Measurements from ENCODE around the gene ELL2. TPM values are rescaled to one million over a fixed set of nuclear protein-coding genes. Genes with fewer than 3 reads are reported as not detected.

The ELL2 gene
- total and polyA plus RNA-seq, 4 donors: 12.3 to 79.6 (median 49.0) TPM

DNA sequence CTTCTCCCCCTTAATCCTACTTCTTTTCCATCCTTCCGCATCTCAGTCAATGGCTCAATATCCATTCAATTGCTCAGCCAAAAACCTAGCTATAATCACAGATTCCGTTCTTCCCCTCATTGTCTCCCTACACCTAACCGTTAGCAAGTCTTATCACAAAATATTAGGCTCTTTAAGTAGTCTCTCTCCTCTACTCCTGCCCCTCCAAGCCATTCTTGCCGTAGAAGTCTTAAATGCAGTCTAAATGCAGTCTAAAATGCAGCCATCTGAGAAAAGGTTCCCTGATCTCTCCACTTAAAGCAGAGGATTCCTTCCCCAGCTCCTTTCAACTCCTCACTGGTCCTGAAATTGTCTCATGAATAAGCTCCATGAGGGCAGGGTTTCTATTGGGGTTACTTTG is 57.8 kb downstream of the ELL2 start:
- Histone ChIP-seq H3K4me1 (ENCODE audit: control insufficient read depth in 5 of 5, insufficient read depth in 5 of 5, low read length in 5 of 5) (peaks cover 0 to 11% (median 0%) of the 10 kb centered on the region in 5 donors), H3K9ac (ENCODE audit: insufficient read depth in 1 of 2, low read length in 2 of 2) (no peak overlapping the region), H3K4me3 (no peak overlapping the region), H3K27ac (ENCODE audit: low read depth in 1 of 2, low read length in 1 of 2) (no peak overlapping the region), H3K36me3 (ENCODE audit: control insufficient read depth in 4 of 4, insufficient read depth in 4 of 4, low read length in 4 of 4) (peaks cover 5 to 36% (median 10%) of the 10 kb centered on the region in 4 donors), H3K9me3 (ENCODE audit: control insufficient read depth in 4 of 4, insufficient read depth in 3 of 4, low read length in 3 of 4) (peaks cover 0 to 2% (median 0%) of the 10 kb centered on the region in 4 donors), H3K27me3 (ENCODE audit: control insufficient read depth in 3 of 3, insufficient read depth in 3 of 3, low read length in 2 of 3) (no peaks in the 10 kb centered on the region)
- 95 to 96% methylated on average over 4 of the region's 4 CpGs for WGBS, 2 donors
- TF ChIP-seq CTCF (IDR thresholded peaks at IDR 0.05; ENCODE audit: control extremely low read depth, extremely low read depth): no peak
- DNase-seq: no peak
- ATAC-seq (ENCODE audit: insufficient read depth, low FRiP score): no peak

GRCh38 chr5:95901676-95902627 is 59.7 kb downstream of the ELL2 start:
- H3K27ac ChIP-seq (ENCODE audit: low read depth in 1 of 2, low read length in 1 of 2): no peak overlapping the region
- ATAC-seq (ENCODE audit: insufficient read depth, low FRiP score) (no peak), DNase-seq (no peak)
- no peak overlapping the region for H3K9ac ChIP-seq (ENCODE audit: insufficient read depth in 1 of 2, low read length in 2 of 2)
- WGBS, 2 donors: 82 to 91% methylated on average over 11 of the region's 11 CpGs
- H3K4me3 ChIP-seq: no peak overlapping the region
- TF ChIP-seq CTCF (IDR thresholded peaks at IDR 0.05; ENCODE audit: control extremely low read depth, extremely low read depth): no peak
- H3K9me3 ChIP-seq (ENCODE audit: control insufficient read depth in 4 of 4, insufficient read depth in 3 of 4, low read length in 3 of 4): peaks cover 0 to 2% (median 0%) of the 10 kb centered on the region in 4 donors
- no peaks in the 10 kb centered on the region for H3K27me3 ChIP-seq (ENCODE audit: control insufficient read depth in 3 of 3, insufficient read depth in 3 of 3, low read length in 2 of 3)
- peaks cover 0 to 10% (median 0%) of the 10 kb centered on the region in 5 donors for H3K4me1 ChIP-seq (ENCODE audit: control insufficient read depth in 5 of 5, insufficient read depth in 5 of 5, low read length in 5 of 5)
- H3K36me3 ChIP-seq (ENCODE audit: control insufficient read depth in 4 of 4, insufficient read depth in 4 of 4, low read length in 4 of 4): peaks cover 5 to 32% (median 10%) of the 10 kb centered on the region in 4 donors

- ATAC-seq (ENCODE audit: insufficient read depth, low FRiP score) (no peak), DNase-seq (peak; percentile 40 to 78 (median 63))
- H3K36me3 ChIP-seq (ENCODE audit: control insufficient read depth in 4 of 4, insufficient read depth in 4 of 4, low read length in 4 of 4): peaks cover 5 to 39% (median 11%) of the 10 kb centered on the region in 4 donors
- peaks cover 0 to 2% (median 0%) of the 10 kb centered on the region in 4 donors for H3K9me3 ChIP-seq (ENCODE audit: control insufficient read depth in 4 of 4, insufficient read depth in 3 of 4, low read length in 3 of 4)
- H3K9ac ChIP-seq (ENCODE audit: insufficient read depth in 1 of 2, low read length in 2 of 2): no peak overlapping the region
- no peak overlapping the region for H3K27ac ChIP-seq (ENCODE audit: low read depth in 1 of 2, low read length in 1 of 2)
- 70 to 87% methylated on average over 4 of the region's 4 CpGs for WGBS, 2 donors
- TF ChIP-seq CTCF (IDR thresholded peaks at IDR 0.05; ENCODE audit: control extremely low read depth, extremely low read depth): no peak
- no peak overlapping the region for H3K4me3 ChIP-seq
- no peaks in the 10 kb centered on the region for H3K27me3 ChIP-seq (ENCODE audit: control insufficient read depth in 3 of 3, insufficient read depth in 3 of 3, low read length in 2 of 3)
- peaks cover 0 to 10% (median 0%) of the 10 kb centered on the region in 5 donors for H3K4me1 ChIP-seq (ENCODE audit: control insufficient read depth in 5 of 5, insufficient read depth in 5 of 5, low read length in 5 of 5)
Measured at GRCh38 chr5:95900383-95900958, 61.2 kb downstream of the ELL2 start.
